SK-N-MC (cell line): Measurements from ENCODE around the gene PAX7.

Source experiments
- EZH2 ChIP-seq: fragments of 200-600 bp; sonication (generic); IDR thresholded peaks from one replicate; pipeline ENCODE4 v1.6.1; 2017; ENCODE audit warnings: antibody characterized with exemption
- POLR2AphosphoS5 ChIP-seq: IDR thresholded peaks from 2 replicates; pipeline ENCODE4 v1.6.1; 2012; ENCODE audit warnings: mild to moderate bottlenecking, low read depth, low read length, borderline replicate concordance

DNA sequence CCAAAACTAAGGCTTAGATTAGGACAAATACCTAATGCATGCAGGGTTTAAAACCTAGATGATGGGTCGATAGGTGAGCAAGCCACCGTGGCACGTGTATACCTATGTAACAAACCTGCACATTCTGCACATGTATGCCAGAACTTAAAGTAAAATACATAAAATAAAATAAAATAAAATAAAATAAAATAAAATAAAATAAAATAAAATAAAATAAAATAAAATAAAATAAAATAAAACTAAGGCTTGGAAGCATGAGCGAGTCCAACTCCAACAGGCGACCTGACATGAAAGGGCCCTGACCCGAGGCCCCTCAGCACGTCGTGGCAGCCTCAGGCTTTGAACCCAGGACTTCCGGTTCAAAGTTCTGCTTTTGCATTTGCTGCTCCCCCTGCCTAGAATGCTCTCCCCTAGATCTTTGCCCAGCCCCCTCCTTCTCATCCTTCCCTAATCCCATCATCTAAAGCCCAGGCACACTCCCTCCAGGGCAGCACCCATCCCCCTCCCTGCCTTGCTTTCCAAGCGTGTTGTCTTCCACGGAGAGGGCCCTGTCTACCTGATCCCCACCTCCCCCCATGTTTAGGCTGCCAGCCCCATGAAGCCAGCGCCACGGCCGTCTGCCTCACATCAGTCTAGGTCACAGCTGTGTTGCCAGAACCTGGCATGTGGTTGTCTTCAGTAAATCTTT, 164.5 kb downstream of the PAX7 start:
- TF ChIP-seq POLR2AphosphoS5 = no peak
- no peak for TF ChIP-seq EZH2
